ENCODE results near the gene SBNO2. TPM values are rescaled to one million over a fixed set of nuclear protein-coding genes. Genes with fewer than 3 reads are reported as not detected.

The SBNO2 gene
- total and polyA plus RNA-seq, 2 of the 4 experiments (the other 2 are of a cell fraction): 13.4 to 40.5 TPM

DNA sequence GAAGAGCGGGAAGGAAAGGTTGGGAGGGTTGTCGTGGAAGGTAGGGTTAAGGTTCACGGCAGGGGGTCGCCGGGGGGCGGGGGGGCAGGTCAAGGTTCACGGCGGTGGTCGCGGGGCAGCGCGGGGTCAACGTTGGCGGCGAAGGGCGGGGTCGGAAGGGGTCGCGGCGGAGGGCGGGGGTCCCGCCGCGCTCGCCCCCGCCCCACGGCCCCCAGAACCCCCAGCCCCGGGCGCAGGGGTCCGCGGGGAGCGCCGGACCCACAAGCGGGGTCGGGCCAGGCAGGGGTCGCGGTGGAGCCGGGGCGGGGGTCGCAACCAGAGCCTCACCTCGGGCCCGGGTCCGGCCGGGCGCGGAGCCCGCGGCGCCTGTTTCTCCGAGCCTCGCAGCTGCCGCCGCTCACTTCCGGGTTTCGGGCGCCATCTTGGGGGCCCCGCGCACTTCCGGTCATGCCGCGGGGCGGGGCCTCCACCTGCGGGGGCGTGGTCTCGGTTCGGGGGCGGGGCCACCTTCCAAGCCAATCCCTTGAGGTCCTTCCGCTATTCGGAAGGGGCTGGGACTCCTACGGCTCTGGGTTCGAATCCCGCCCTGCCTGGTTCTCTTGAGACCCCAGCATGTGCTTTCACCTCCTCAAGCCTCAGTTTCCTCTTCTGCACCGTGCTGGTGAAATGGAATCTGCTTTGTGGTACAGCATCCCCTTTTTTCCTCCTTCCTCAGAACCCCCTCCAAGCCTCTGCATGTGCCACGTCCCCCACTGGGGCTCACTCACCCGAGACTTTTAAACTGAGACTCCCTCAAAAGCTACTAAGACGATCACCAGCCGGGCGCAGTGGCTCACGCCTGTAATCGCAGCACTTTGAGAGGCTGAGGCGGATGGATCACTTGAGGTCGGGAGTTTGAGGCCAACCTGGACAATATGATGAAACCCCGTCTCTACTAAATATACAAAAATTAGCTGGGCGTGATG lies at the start of gene SBNO2 (continued):
- TF ChIP-seq, protein P1, sequence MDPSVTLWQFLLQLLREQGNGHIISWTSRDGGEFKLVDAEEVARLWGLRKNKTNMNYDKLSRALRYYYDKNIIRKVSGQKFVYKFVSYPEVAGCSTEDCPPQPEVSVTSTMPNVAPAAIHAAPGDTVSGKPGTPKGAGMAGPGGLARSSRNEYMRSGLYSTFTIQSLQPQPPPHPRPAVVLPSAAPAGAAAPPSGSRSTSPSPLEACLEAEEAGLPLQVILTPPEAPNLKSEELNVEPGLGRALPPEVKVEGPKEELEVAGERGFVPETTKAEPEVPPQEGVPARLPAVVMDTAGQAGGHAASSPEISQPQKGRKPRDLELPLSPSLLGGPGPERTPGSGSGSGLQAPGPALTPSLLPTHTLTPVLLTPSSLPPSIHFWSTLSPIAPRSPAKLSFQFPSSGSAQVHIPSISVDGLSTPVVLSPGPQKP (IDR thresholded peaks at IDR 0.05; ENCODE audit: borderline replicate concordance, low read depth, low read length): no peak
- TF ChIP-seq SMC3 (IDR thresholded peaks at IDR 0.05; ENCODE audit: low read depth, low read length): no peak
- no peak for TF ChIP-seq CEBPB (IDR thresholded peaks at IDR 0.05; ENCODE audit: low read depth, low read length)
- peak; percentile 70 for TF ChIP-seq RCOR1 (IDR thresholded peaks at IDR 0.05; ENCODE audit: insufficient replicate concordance, low read length)
- TF ChIP-seq RAD21 (IDR thresholded peaks at IDR 0.05; ENCODE audit: low read length): no peak
- TF ChIP-seq, protein P2, sequence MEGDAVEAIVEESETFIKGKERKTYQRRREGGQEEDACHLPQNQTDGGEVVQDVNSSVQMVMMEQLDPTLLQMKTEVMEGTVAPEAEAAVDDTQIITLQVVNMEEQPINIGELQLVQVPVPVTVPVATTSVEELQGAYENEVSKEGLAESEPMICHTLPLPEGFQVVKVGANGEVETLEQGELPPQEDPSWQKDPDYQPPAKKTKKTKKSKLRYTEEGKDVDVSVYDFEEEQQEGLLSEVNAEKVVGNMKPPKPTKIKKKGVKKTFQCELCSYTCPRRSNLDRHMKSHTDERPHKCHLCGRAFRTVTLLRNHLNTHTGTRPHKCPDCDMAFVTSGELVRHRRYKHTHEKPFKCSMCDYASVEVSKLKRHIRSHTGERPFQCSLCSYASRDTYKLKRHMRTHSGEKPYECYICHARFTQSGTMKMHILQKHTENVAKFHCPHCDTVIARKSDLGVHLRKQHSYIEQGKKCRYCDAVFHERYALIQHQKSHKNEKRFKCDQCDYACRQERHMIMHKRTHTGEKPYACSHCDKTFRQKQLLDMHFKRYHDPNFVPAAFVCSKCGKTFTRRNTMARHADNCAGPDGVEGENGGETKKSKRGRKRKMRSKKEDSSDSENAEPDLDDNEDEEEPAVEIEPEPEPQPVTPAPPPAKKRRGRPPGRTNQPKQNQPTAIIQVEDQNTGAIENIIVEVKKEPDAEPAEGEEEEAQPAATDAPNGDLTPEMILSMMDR (conservative IDR thresholded peaks at IDR 0.05; ENCODE audit: low read depth, low read length): no peak

All from IMR-90 (cell line).